SU-DHL-6 (cell line): ENCODE measurements around the gene INTS11.

Experiments
- CTCF ChIP-seq: fragments of 200-600 bp; sonication (generic); IDR thresholded peaks from one replicate; pipeline ENCODE4 v1.5.1; 2017; ENCODE audit warnings: antibody characterized with exemption, mild to moderate bottlenecking, low read length, moderate library complexity; ENCODE audit not compliant: insufficient read depth, poor library complexity, severe bottlenecking
- EZH2phosphoT487 ChIP-seq: fragments of 200-600 bp; sonication (generic), shearing (Covaris generic); conservative IDR thresholded peaks from 2 replicates; pipeline ENCODE4 v1.6.1; 2018; ENCODE audit warnings: mild to moderate bottlenecking, antibody characterized with exemption, low read length, moderate library complexity, mixed read lengths

- TF ChIP-seq CTCF (no peak), EZH2phosphoT487 (no peak)
Observed at GRCh38 chr1:1314678-1315335, 9.7 kb downstream of the INTS11 start.
